ENCODE data around the gene CECR2. TPM values are rescaled to one million over a fixed set of nuclear protein-coding genes. Genes with fewer than 3 reads are reported as not detected.

The CECR2 gene
- total and polyA plus RNA-seq, 5 donors from 2014 or later: not detected

DNA sequence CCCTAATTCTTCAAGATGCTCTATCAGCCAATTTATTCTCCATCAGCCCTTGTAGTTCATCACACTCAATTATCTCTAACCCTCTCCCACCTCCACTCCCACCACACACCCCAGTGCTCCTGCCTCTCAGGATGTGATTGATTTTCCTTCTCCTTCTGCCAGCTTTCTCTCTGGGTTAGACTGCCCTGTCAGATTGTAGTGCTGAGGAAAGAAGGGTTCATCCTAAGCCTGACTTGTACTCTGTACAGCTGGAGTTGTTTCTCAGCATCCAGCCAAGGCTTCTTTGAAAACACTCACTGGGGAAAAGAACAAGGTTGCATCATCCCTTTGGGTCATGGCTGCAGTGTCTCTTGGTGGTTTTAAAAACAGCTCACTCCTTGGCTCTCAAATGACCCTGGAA is 61.2 kb downstream of the CECR2 start:
- H3K4me1 Mint-ChIP-seq: no peaks in the 10 kb centered on the region
- H3K27me3 Mint-ChIP-seq: peaks cover 25% of the 10 kb centered on the region
- no peak for DNase-seq
- peak overlapping the region in 1 of 3 donors; percentile 44 for H3K27ac Mint-ChIP-seq
- Histone ChIP-seq H3K4me1 (ENCODE audit: control insufficient read depth, insufficient read depth, low read length, poor library complexity, severe bottlenecking) (no peaks in the 10 kb centered on the region), H3K9me3 (ENCODE audit: control insufficient read depth in 2 of 2, low read length in 2 of 2) (no peaks in the 10 kb centered on the region), H3K27me3 (ENCODE audit: control insufficient read depth, insufficient read depth, low read length) (peaks cover 2% of the 10 kb centered on the region), H3K27ac (ENCODE audit: insufficient read depth, low read length, poor library complexity, severe bottlenecking) (no peak overlapping the region), H3K36me3 (ENCODE audit: control insufficient read depth, insufficient read depth, low read length) (no peaks in the 10 kb centered on the region), H3K4me3 (ENCODE audit: low read depth, low read length) (no peak overlapping the region)
- ATAC-seq (ENCODE audit: low read depth in 2 of 2): no peak
- no peaks in the 10 kb centered on the region for H3K9me3 Mint-ChIP-seq
- H3K36me3 Mint-ChIP-seq: no peaks in the 10 kb centered on the region
- H3K4me3 Mint-ChIP-seq: no peak overlapping the region

DNA sequence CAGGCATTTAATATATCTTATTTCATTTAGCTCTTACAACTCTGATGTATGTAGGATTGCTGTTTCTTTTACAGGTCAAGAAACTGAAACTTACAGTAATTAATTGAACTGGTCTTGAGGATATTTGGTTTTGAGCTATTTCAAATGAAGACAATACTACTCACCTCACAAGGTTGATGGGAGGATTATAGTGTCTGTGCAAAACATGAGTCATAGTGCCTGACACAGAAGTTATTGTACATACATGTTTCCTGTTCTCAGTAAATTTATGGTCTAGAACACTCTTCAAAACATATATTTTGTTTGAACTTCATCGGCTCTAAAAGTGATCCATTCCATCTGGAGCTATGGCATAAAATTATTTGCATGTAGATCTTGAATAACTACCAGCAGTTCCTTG is 61.9 kb downstream of the CECR2 start:
- peaks cover 24% of the 10 kb centered on the region for H3K27me3 Mint-ChIP-seq
- no peaks in the 10 kb centered on the region for H3K4me1 Mint-ChIP-seq
- H3K4me3 ChIP-seq (ENCODE audit: low read depth, low read length): no peak overlapping the region
- DNase-seq (no peak), ATAC-seq (ENCODE audit: low read depth in 2 of 2) (no peak)
- no peak overlapping the region for H3K27ac Mint-ChIP-seq
- no peak overlapping the region for H3K4me3 Mint-ChIP-seq
- no peak overlapping the region for H3K27ac ChIP-seq (ENCODE audit: insufficient read depth, low read length, poor library complexity, severe bottlenecking)
- no peaks in the 10 kb centered on the region for H3K9me3 ChIP-seq (ENCODE audit: control insufficient read depth in 2 of 2, low read length in 2 of 2)
- no peaks in the 10 kb centered on the region for H3K4me1 ChIP-seq (ENCODE audit: control insufficient read depth, insufficient read depth, low read length, poor library complexity, severe bottlenecking)
- peaks cover 2% of the 10 kb centered on the region for H3K27me3 ChIP-seq (ENCODE audit: control insufficient read depth, insufficient read depth, low read length)
- no peaks in the 10 kb centered on the region for H3K9me3 Mint-ChIP-seq
- no peaks in the 10 kb centered on the region for H3K36me3 ChIP-seq (ENCODE audit: control insufficient read depth, insufficient read depth, low read length)
- no peaks in the 10 kb centered on the region for H3K36me3 Mint-ChIP-seq

DNA sequence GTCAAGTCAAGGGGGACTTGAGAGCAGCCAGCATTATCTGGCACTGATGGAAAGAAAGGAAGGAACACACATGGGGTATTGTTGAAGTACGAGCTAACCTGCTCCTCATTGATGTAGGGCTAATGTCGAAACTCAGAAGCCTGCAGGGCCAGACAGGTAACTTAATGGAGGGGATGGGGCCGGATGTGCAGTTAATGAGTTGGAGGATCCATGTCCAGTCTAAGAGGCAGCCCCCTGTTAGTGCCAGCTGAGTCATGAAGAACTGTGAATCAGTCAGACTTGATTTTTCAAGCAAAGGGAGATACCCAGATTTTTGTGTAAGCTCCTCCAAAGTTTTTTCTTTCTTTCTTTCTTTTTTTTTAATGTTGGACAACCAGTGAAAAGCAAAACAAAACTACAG is 65.6 kb downstream of the CECR2 start:
- H3K4me1 ChIP-seq (ENCODE audit: control insufficient read depth, insufficient read depth, low read length, poor library complexity, severe bottlenecking): no peaks in the 10 kb centered on the region
- H3K4me3 ChIP-seq (ENCODE audit: low read depth, low read length): no peak overlapping the region
- H3K9me3 ChIP-seq (ENCODE audit: control insufficient read depth in 2 of 2, low read length in 2 of 2): no peaks in the 10 kb centered on the region
- H3K27me3 ChIP-seq (ENCODE audit: control insufficient read depth, insufficient read depth, low read length): no peaks in the 10 kb centered on the region
- H3K27ac Mint-ChIP-seq: peak overlapping the region in 2 of 3 donors; percentile 8 to 19
- no peak overlapping the region for H3K4me3 Mint-ChIP-seq
- no peaks in the 10 kb centered on the region for H3K9me3 Mint-ChIP-seq
- no peaks in the 10 kb centered on the region for H3K4me1 Mint-ChIP-seq
- ATAC-seq (ENCODE audit: low read depth in 2 of 2): no peak
- peaks cover 32% of the 10 kb centered on the region for H3K27me3 Mint-ChIP-seq
- H3K36me3 ChIP-seq (ENCODE audit: control insufficient read depth, insufficient read depth, low read length): no peaks in the 10 kb centered on the region
- H3K36me3 Mint-ChIP-seq: no peaks in the 10 kb centered on the region
- H3K27ac ChIP-seq (ENCODE audit: insufficient read depth, low read length, poor library complexity, severe bottlenecking): no peak overlapping the region
- DNase-seq: no peak

DNA sequence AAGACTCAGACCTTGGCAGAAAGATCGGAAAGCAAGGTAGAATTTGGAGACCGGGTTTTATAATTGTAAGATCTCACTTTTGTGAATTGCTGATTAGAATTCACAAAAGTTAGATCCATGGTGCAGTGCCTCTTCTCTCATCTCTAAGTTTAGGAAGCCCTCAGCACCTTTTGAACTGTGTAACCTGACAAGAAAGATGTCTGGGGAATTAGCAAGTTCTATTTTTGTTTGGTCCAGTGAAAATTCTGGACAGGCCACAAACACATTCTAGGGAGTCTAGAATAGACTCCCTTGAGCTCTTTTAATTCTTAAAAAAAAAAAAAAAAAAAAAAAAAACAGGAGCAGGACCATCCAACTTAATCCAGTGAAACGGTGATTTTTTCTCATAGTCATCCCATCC is 66.1 kb downstream of the CECR2 start:
- Histone ChIP-seq H3K27me3 (ENCODE audit: control insufficient read depth, insufficient read depth, low read length) (no peaks in the 10 kb centered on the region), H3K9me3 (ENCODE audit: control insufficient read depth in 2 of 2, low read length in 2 of 2) (no peaks in the 10 kb centered on the region), H3K36me3 (ENCODE audit: control insufficient read depth, insufficient read depth, low read length) (no peaks in the 10 kb centered on the region), H3K4me1 (ENCODE audit: control insufficient read depth, insufficient read depth, low read length, poor library complexity, severe bottlenecking) (no peaks in the 10 kb centered on the region), H3K27ac (ENCODE audit: insufficient read depth, low read length, poor library complexity, severe bottlenecking) (no peak overlapping the region), H3K4me3 (ENCODE audit: low read depth, low read length) (no peak overlapping the region)
- Mint-ChIP-seq H3K27ac (no peak overlapping the region), H3K27me3 (peaks cover 33% of the 10 kb centered on the region), H3K4me1 (no peaks in the 10 kb centered on the region), H3K9me3 (no peaks in the 10 kb centered on the region), H3K4me3 (no peak overlapping the region), H3K36me3 (no peaks in the 10 kb centered on the region)
- ATAC-seq (ENCODE audit: low read depth in 2 of 2) (no peak), DNase-seq (no peak)

GRCh38 chr22:17436382-17436980 is 67.2 kb downstream of the CECR2 start:
- Mint-ChIP-seq H3K27ac (no peak overlapping the region), H3K9me3 (no peaks in the 10 kb centered on the region), H3K36me3 (no peaks in the 10 kb centered on the region), H3K4me1 (no peaks in the 10 kb centered on the region), H3K27me3 (peaks cover 38% of the 10 kb centered on the region), H3K4me3 (no peak overlapping the region)
- H3K36me3 ChIP-seq (ENCODE audit: control insufficient read depth, insufficient read depth, low read length): no peaks in the 10 kb centered on the region
- no peak overlapping the region for H3K27ac ChIP-seq (ENCODE audit: insufficient read depth, low read length, poor library complexity, severe bottlenecking)
- DNase-seq (no peak), ATAC-seq (ENCODE audit: low read depth in 2 of 2) (no peak)
- no peak overlapping the region for H3K4me3 ChIP-seq (ENCODE audit: low read depth, low read length)
- no peaks in the 10 kb centered on the region for H3K4me1 ChIP-seq (ENCODE audit: control insufficient read depth, insufficient read depth, low read length, poor library complexity, severe bottlenecking)
- no peaks in the 10 kb centered on the region for H3K9me3 ChIP-seq (ENCODE audit: control insufficient read depth in 2 of 2, low read length in 2 of 2)
- no peaks in the 10 kb centered on the region for H3K27me3 ChIP-seq (ENCODE audit: control insufficient read depth, insufficient read depth, low read length)

GRCh38 chr22:17436981-17437412 is 67.7 kb downstream of the CECR2 start:
- Mint-ChIP-seq H3K9me3 (no peaks in the 10 kb centered on the region), H3K27ac (no peak overlapping the region)
- ATAC-seq (ENCODE audit: low read depth in 2 of 2): no peak

DNA sequence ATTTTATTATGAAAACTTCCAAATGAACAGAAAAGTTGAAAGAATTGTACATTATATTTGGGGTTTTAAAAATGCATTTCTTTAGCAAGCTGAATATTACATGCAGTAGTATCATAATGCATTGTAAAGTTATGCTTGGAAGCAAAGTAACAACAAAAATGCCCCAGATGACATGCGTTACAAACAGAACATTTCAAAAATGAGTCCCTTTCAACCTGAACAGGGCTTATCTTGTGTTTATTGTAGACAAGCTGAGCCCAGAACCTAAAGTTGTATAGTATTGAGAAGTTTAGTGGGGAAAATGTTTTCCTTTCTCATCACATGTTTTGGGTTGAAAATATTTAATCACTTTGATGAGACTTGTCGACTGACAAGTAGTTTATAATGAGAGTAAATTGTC is 68.8 kb downstream of the CECR2 start:
- Mint-ChIP-seq H3K27me3 (peaks cover 47% of the 10 kb centered on the region), H3K36me3 (no peaks in the 10 kb centered on the region)

More at GRCh38 chr22:17436981-17437412, 67.7 kb downstream of the CECR2 start:
- H3K27me3 ChIP-seq (ENCODE audit: control insufficient read depth, insufficient read depth, low read length): no peaks in the 10 kb centered on the region
- no peak overlapping the region for H3K4me3 ChIP-seq (ENCODE audit: low read depth, low read length)
- Mint-ChIP-seq H3K27me3 (peaks cover 42% of the 10 kb centered on the region), H3K4me1 (no peaks in the 10 kb centered on the region), H3K4me3 (no peak overlapping the region), H3K36me3 (no peaks in the 10 kb centered on the region)
- no peak for DNase-seq
- H3K36me3 ChIP-seq (ENCODE audit: control insufficient read depth, insufficient read depth, low read length): no peaks in the 10 kb centered on the region
- H3K4me1 ChIP-seq (ENCODE audit: control insufficient read depth, insufficient read depth, low read length, poor library complexity, severe bottlenecking): no peaks in the 10 kb centered on the region
- H3K27ac ChIP-seq (ENCODE audit: insufficient read depth, low read length, poor library complexity, severe bottlenecking): no peak overlapping the region
- H3K9me3 ChIP-seq (ENCODE audit: control insufficient read depth in 2 of 2, low read length in 2 of 2): no peaks in the 10 kb centered on the region

DNA sequence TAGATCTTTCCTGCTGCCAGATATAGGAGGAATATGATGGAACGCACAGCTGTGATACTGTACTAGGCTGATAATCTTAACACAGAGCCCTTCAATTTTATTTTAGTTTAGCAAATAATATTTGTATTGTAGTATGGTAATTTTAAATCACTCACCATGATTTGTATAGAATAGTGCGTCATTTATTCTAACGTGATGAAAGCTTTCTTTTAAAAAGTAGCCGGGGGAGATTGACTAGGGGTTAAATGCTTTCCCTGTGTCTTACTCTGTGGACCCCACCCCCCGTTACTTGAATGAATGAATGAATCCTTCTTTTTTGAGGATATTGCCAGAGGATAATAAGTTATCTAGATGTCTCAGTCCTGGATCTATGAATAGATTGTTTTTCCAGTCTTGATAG is 72.1 kb downstream of the CECR2 start:
- Histone ChIP-seq H3K4me3 (ENCODE audit: low read depth, low read length) (no peak overlapping the region), H3K4me1 (ENCODE audit: control insufficient read depth, insufficient read depth, low read length, poor library complexity, severe bottlenecking) (no peaks in the 10 kb centered on the region), H3K36me3 (ENCODE audit: control insufficient read depth, insufficient read depth, low read length) (no peaks in the 10 kb centered on the region), H3K27me3 (ENCODE audit: control insufficient read depth, insufficient read depth, low read length) (no peaks in the 10 kb centered on the region), H3K9me3 (ENCODE audit: control insufficient read depth in 2 of 2, low read length in 2 of 2) (no peaks in the 10 kb centered on the region), H3K27ac (ENCODE audit: insufficient read depth, low read length, poor library complexity, severe bottlenecking) (no peak overlapping the region)
- no peak overlapping the region for H3K27ac Mint-ChIP-seq
- no peak overlapping the region for H3K4me3 Mint-ChIP-seq
- H3K27me3 Mint-ChIP-seq: peaks cover 29% of the 10 kb centered on the region
- no peaks in the 10 kb centered on the region for H3K36me3 Mint-ChIP-seq
- no peaks in the 10 kb centered on the region for H3K9me3 Mint-ChIP-seq
- DNase-seq: no peak
- no peaks in the 10 kb centered on the region for H3K4me1 Mint-ChIP-seq
- ATAC-seq (ENCODE audit: low read depth in 2 of 2): no peak

More for the DNA sequence above, 68.8 kb downstream of the CECR2 start:
- Histone ChIP-seq H3K27ac (ENCODE audit: insufficient read depth, low read length, poor library complexity, severe bottlenecking) (no peak overlapping the region), H3K4me3 (ENCODE audit: low read depth, low read length) (no peak overlapping the region), H3K9me3 (ENCODE audit: control insufficient read depth in 2 of 2, low read length in 2 of 2) (no peaks in the 10 kb centered on the region), H3K36me3 (ENCODE audit: control insufficient read depth, insufficient read depth, low read length) (no peaks in the 10 kb centered on the region), H3K4me1 (ENCODE audit: control insufficient read depth, insufficient read depth, low read length, poor library complexity, severe bottlenecking) (no peaks in the 10 kb centered on the region), H3K27me3 (ENCODE audit: control insufficient read depth, insufficient read depth, low read length) (no peaks in the 10 kb centered on the region)
- no peak overlapping the region for H3K4me3 Mint-ChIP-seq
- DNase-seq: no peak
- no peaks in the 10 kb centered on the region for H3K4me1 Mint-ChIP-seq
- no peak for ATAC-seq (ENCODE audit: low read depth in 2 of 2)
- no peak overlapping the region for H3K27ac Mint-ChIP-seq
- no peaks in the 10 kb centered on the region for H3K9me3 Mint-ChIP-seq
